Uterus (tissue), 4 donors: ENCODE data around the gene ZDHHC21. TPM values are rescaled to one million over a fixed set of nuclear protein-coding genes. Genes with fewer than 3 reads are reported as not detected.

ENCODE experiments used
- DNase-seq, 2 donors: peaks; one replicate each; pipeline ENCODE4 v3.0.0-alpha.2; 2019 to 2020
- H3K27ac ChIP-seq, 2 donors: fragments of 200-600 bp; sonication (generic); 1 replicate in 1 of 2; 2 replicates in 1 of 2; pipeline ENCODE4 v1.5.1; 2016 to 2018
- H3K27me3 ChIP-seq, 2 donors: fragments of 200-600 bp; sonication (generic); one replicate each; pipeline ENCODE4 v1.5.1; 2018 to 2019; ENCODE audit warnings: control low read depth in 1 of 2
- H3K36me3 ChIP-seq, 2 donors: fragments of 200-600 bp; sonication (generic); one replicate each; pipeline ENCODE4 v1.5.1; 2019; ENCODE audit warnings: control low read depth in 1 of 2
- H3K4me1 ChIP-seq, 2 donors: fragments of 200-600 bp; sonication (generic); one replicate each; pipeline ENCODE4 v1.5.1; 2018 to 2019; ENCODE audit warnings: control low read depth in 1 of 2
- H3K4me3 ChIP-seq, 2 donors: fragments of 200-600 bp; sonication (generic); 1 replicate in 1 of 2; 2 replicates in 1 of 2; pipeline ENCODE4 v1.5.1; 2018 to 2019; ENCODE audit warnings: mild to moderate bottlenecking in 1 of 2
- H3K9me3 ChIP-seq, 2 donors: fragments of 200-600 bp; sonication (generic); one replicate each; pipeline ENCODE4 v1.5.1; 2019; ENCODE audit warnings: control low read depth in 1 of 2
- CTCF ChIP-seq, 4 experiments: fragments of 200-600 bp in 2 of 4; fragments of 450-650 bp in 2 of 4; sonication (generic) in 2 of 4; IDR thresholded peaks; one replicate each; pipeline ENCODE4 v1.5.1; 2016 to 2019; ENCODE audit warnings: antibody characterized with exemption in 4 of 4, mild to moderate bottlenecking in 2 of 4, moderate library complexity in 1 of 4
- POLR2A ChIP-seq, 2 donors: fragments of 450-650 bp; IDR thresholded peaks; one replicate each; pipeline ENCODE4 v1.6.1; 2016; ENCODE audit warnings: antibody characterized with exemption in 2 of 2, mild to moderate bottlenecking in 1 of 2, moderate library complexity in 1 of 2
- intact Hi-C: fragments of 100-400 bp; cut with DNase I; formaldehyde crosslinking; loops from one replicate; pipeline ENCODE4 v1.15.1; 2023; ENCODE audit warnings: low total_unique reads
- total RNA-seq, 4 donors: library from RNA; depleted of rRNA in 3 of 4; stranded (reverse); fragments of >200 nt in 3 of 4; gene quantifications; one replicate each; pipeline versions ENCODE4 v1.1.0 to v1.2.4, GENCODE V29; 2014 to 2023
- donor health status: DM: yes; HTN: yes; CAD: no.

The ZDHHC21 gene
- 10 to 100 TPM in 2 of 4 donors, 1 to 10 TPM in 2; 6.9 to 54.9 (median 13.6) TPM for total RNA-seq

- Histone ChIP-seq H3K4me3 (peak within 1 kb of the TSS; percentile 71 to 78), H3K9me3 (no peaks in the 10 kb centered on the region), H3K27ac (peak within 1 kb of the TSS; percentile 32 to 57), H3K36me3 (no peaks in the 10 kb centered on the region), H3K4me1 (peaks cover 0 to 6% of the 10 kb centered on the region in 2 donors), H3K27me3 (no peaks in the 10 kb centered on the region)
- peak; percentile 43 to 59 for DNase-seq
- intact Hi-C loops: no loop called here
- TF ChIP-seq CTCF (IDR thresholded peaks at IDR 0.05) (no peak), POLR2A (IDR thresholded peaks at IDR 0.05) (peak in 1 of 2 donors; percentile 33)
Measured at GRCh38 chr9:14693251-14693861, at the start of gene ZDHHC21. TSS of gene ZDHHC21 (minus strand) at chr9:14693432. CDS start at chr9:14674340, 19,092 bp downstream.

- H3K27me3 ChIP-seq: no peaks in the 10 kb centered on the region
- TF ChIP-seq POLR2A (IDR thresholded peaks at IDR 0.05): no peak
- TF ChIP-seq CTCF (IDR thresholded peaks at IDR 0.05): no peak
- intact Hi-C loops: no loop called here
- H3K36me3 ChIP-seq: no peaks in the 10 kb centered on the region
- no peaks in the 10 kb centered on the region for H3K4me1 ChIP-seq
- H3K9me3 ChIP-seq: no peaks in the 10 kb centered on the region
- no peak overlapping the region for H3K27ac ChIP-seq
- no peak for DNase-seq
- no peak overlapping the region for H3K4me3 ChIP-seq
Measured at GRCh38 chr9:14741369-14741768, 48.1 kb upstream of the ZDHHC21 start.

- Histone ChIP-seq H3K4me1 (no peaks in the 10 kb centered on the region), H3K27ac (no peak overlapping the region), H3K9me3 (no peaks in the 10 kb centered on the region), H3K27me3 (no peaks in the 10 kb centered on the region), H3K4me3 (no peak overlapping the region), H3K36me3 (no peaks in the 10 kb centered on the region)
- intact Hi-C loops: no loop called here
- DNase-seq: no peak
- TF ChIP-seq CTCF (IDR thresholded peaks at IDR 0.05): no peak
- no peak for TF ChIP-seq POLR2A (IDR thresholded peaks at IDR 0.05)
Measured at GRCh38 chr9:14733133-14733532, 39.9 kb upstream of the ZDHHC21 start.

GRCh38 chr9:14731294-14731981 lies 38.2 kb upstream of the ZDHHC21 start:
- intact Hi-C loops: no loop called here

More at GRCh38 chr9:14731294-14731981, 38.2 kb upstream of the ZDHHC21 start:
- Histone ChIP-seq H3K27me3 (no peaks in the 10 kb centered on the region), H3K4me3 (no peak overlapping the region), H3K27ac (no peak overlapping the region), H3K36me3 (no peaks in the 10 kb centered on the region), H3K4me1 (no peaks in the 10 kb centered on the region), H3K9me3 (no peaks in the 10 kb centered on the region)
- no peak for DNase-seq
- TF ChIP-seq POLR2A (IDR thresholded peaks at IDR 0.05) (no peak), CTCF (IDR thresholded peaks at IDR 0.05) (no peak)
